ENCODE results near the gene GCGR.

The GCGR gene

GRCh38 chr17:81811705-81812570 is 8.0 kb downstream of the GCGR start:
- intact Hi-C loops (cut with DNase I): no loop called here
- no peak for DNase-seq

- DNase-seq: no peak
Observed at GRCh38 chr17:81812571-81813370, 8.8 kb downstream of the GCGR start.

GRCh38 chr17:81813371-81813684 is 9.4 kb downstream of the GCGR start:
- no peak for DNase-seq

More at GRCh38 chr17:81812571-81813370, 8.8 kb downstream of the GCGR start:
- intact Hi-C loops (cut with DNase I): no loop called here

GRCh38 chr17:81813861-81814683 is 10.1 kb downstream of the GCGR start:
- intact Hi-C loops (cut with DNase I): no loop called here
- no peak for DNase-seq

More at GRCh38 chr17:81813371-81813684, 9.4 kb downstream of the GCGR start:
- intact Hi-C loops (cut with DNase I): no loop called here

- no peak for DNase-seq
- intact Hi-C loops (cut with DNase I): no loop called here
Observed at GRCh38 chr17:81814748-81815645, 11.0 kb downstream of the GCGR start.

GRCh38 chr17:81815646-81815986 is 11.7 kb downstream of the GCGR start:
- intact Hi-C loops (cut with DNase I): no loop called here
- no peak for DNase-seq

GRCh38 chr17:81817758-81818147 is 13.8 kb downstream of the GCGR start:
- intact Hi-C loops (cut with DNase I): no loop called here
- no peak for DNase-seq

- intact Hi-C loops (cut with DNase I): no loop called here
- no peak for DNase-seq
Observed at GRCh38 chr17:81819708-81820107, 15.8 kb downstream of the GCGR start.

GRCh38 chr17:81821147-81821546 is 17.2 kb downstream of the GCGR start:
- intact Hi-C loops (cut with DNase I): no loop called here
- no peak for DNase-seq

GRCh38 chr17:81821603-81822311 is 17.8 kb downstream of the GCGR start:
- intact Hi-C loops (cut with DNase I): no loop called here
- peak; percentile 28 to 97 (median 70) for DNase-seq

GRCh38 chr17:81822312-81822637 is 18.3 kb downstream of the GCGR start:
- intact Hi-C loops (cut with DNase I): no loop called here
- no peak for DNase-seq

GRCh38 chr17:81822996-81823819 is 19.3 kb downstream of the GCGR start:
- no peak for DNase-seq
- intact Hi-C loops (cut with DNase I): no loop called here

- intact Hi-C loops (cut with DNase I): no loop called here
- no peak for DNase-seq
Observed at GRCh38 chr17:81823820-81824550, 20.0 kb downstream of the GCGR start.

GRCh38 chr17:81824595-81824994 is 20.6 kb downstream of the GCGR start:
- DNase-seq: no peak
- intact Hi-C loops (cut with DNase I): no loop called here

- intact Hi-C loops (cut with DNase I): no loop called here
- DNase-seq: no peak
Observed at GRCh38 chr17:81825841-81826466, 22.0 kb downstream of the GCGR start.

GRCh38 chr17:81828656-81829055 is 24.7 kb downstream of the GCGR start:
- no peak for DNase-seq
- intact Hi-C loops (cut with DNase I): no loop called here

- DNase-seq: no peak
- intact Hi-C loops (cut with DNase I): no loop called here
Observed at GRCh38 chr17:81829858-81830257, 25.9 kb downstream of the GCGR start.

- DNase-seq: no peak
- intact Hi-C loops (cut with DNase I): no loop called here
Observed at GRCh38 chr17:81831563-81831956, 27.6 kb downstream of the GCGR start.

Data from posterior cingulate gyrus (tissue), 11 donors.